Stomach (tissue), 4 donors: ENCODE measurements around the gene USP4.

Experiments
- POLR2A ChIP-seq, 4 donors: fragments of 450-650 bp; IDR thresholded peaks; one replicate each; pipeline ENCODE4 v1.6.1; 2016; ENCODE audit warnings: antibody characterized with exemption in 4 of 4, control low read depth in 2 of 4, mild to moderate bottlenecking in 1 of 4, moderate library complexity in 1 of 4
- TF ChIP-seq, protein P1 (sequence below), 7 experiments: fragments of 450-650 bp in 4 of 7; fragments of 200-600 bp in 3 of 7; sonication (generic) in 3 of 7; IDR thresholded peaks; one replicate each; pipeline ENCODE4 v1.5.1; 2016 to 2019; ENCODE audit warnings: antibody characterized with exemption in 7 of 7, control low read depth in 2 of 7, mild to moderate bottlenecking in 1 of 7

DNA sequence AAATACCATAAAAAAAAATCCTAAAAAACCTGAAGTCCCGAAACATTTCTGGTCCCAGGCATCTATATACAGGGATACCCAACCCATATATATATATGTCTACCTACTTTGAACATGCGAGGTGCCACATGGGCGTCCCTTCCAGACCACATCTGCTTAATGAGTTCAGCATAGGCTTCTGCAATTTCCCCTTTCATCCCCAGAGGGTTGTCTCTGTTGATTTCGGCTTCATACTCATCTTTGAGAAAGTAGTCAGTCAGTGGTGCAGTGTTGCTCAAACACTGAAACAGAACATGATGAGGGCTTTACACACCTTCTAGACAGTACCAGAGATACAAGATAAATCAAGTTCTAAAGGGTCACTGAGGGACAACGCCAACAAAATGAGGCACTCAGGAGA, 34.2 kb downstream of the USP4 start:
- TF ChIP-seq POLR2A (IDR thresholded peaks at IDR 0.05): no peak
- TF ChIP-seq, protein P1, sequence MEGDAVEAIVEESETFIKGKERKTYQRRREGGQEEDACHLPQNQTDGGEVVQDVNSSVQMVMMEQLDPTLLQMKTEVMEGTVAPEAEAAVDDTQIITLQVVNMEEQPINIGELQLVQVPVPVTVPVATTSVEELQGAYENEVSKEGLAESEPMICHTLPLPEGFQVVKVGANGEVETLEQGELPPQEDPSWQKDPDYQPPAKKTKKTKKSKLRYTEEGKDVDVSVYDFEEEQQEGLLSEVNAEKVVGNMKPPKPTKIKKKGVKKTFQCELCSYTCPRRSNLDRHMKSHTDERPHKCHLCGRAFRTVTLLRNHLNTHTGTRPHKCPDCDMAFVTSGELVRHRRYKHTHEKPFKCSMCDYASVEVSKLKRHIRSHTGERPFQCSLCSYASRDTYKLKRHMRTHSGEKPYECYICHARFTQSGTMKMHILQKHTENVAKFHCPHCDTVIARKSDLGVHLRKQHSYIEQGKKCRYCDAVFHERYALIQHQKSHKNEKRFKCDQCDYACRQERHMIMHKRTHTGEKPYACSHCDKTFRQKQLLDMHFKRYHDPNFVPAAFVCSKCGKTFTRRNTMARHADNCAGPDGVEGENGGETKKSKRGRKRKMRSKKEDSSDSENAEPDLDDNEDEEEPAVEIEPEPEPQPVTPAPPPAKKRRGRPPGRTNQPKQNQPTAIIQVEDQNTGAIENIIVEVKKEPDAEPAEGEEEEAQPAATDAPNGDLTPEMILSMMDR (IDR thresholded peaks at IDR 0.05): no peak
